Stimulated activated CD8-positive, alpha-beta memory T cell treated with anti-CD3 and anti-CD28 coated beads, Interleukin-7, amount 100 ng/mL, for 24 hours (primary cell): ENCODE results near the gene TRIM71.
"Not testable (repeated sequence)": the region's sequence is repeated elsewhere in the genome, so short reads cannot be mapped to it uniquely, and the experiment has no call there.

ENCODE experiments used
- DNase-seq: peaks from one replicate; pipeline ENCODE4 v3.0.0-alpha.2; 2020; ENCODE audit warnings: low read depth

The TRIM71 gene

DNA sequence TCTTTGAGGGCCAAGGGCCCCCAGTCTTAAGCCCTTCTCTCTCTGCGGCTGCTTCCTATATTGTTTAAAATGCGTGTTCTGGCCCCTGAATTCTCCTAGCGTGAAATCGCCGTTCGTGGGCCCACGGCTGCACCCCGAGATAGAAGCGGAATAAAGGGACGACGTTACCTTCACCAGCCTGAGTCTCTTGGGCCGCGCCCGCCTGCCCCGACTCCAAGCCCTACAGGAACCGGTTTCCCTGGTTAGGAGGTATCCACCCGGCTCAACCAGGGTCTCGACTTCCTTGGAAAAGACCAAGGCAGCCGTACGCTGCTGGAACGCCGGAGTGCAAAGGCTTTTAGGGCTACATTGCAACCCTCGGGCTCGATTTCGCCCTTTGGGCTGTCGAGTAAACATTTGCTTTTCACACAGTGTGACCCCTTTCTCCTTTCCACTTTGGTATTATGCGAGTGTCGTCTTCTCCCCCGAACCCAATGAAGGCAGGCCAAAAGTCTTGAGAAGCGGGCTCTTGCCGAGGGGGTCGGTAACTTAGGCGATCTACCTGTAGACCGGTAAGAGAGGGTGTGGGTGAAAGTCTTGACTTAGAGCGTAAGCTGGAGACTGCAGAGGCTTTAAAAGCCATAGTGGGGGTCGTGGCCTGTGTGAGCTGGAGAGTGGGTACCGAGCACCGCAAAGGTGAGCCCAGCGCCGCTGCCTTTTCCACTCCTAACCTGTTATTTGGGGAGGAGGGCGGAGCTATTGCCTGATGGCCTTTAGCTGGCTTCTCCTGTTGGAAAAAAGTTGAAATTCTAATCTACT lies 2.0 kb downstream of the TRIM71 start:
- DNase-seq = no peak

DNA sequence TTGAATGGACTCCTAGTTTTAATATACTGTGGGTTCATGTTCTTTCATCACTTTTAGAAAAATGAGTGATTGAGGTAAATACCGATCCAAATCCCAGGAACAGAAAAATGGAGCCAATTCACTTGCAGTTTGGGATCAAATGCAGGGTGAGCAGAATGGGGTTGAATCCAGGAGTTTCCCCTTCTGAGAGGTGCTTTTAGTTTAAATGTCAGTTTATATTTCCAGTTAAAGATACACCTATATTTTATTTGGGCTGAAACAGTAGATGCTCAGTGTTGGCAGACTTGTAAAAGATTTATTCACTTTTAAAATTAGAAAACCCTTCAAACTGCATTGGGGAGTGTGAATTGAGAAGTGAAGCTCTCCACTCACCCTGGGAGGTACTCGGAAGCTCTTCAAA lies 2.6 kb downstream of the TRIM71 start:
- no peak for DNase-seq

DNA sequence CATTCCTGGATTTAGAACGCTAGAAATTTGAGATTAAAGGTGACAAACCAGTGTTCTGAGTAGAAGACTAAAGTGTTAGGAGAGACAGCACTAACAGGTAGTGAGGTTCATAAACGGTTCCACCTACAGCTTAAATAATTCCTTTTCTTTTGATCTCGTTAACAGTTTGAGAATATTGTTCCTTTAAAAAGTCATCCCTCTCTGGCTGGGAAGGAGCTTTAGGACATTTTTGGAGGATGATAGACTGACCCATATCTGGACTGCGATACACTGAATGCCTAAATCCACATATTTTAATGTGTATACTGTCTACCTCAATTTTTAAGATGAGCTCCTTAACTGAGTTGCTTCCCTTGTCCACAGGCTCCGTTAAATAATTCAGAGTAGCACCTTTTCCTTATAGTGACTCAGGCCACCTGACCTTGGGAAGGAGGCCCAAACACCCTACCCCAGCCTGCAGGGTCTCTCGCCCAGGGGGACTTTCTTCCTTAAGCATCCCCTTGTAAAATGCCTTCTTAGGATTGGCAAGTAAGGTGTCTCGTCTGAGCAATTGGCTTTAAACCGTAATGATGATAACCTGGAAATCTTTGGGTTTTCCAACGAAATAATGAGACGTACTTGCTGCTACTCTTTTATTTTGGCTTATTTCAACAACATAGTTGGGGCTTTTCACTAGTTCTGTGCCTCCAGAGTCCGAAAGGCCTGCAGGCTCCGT lies 3.3 kb downstream of the TRIM71 start:
- no peak for DNase-seq

DNA sequence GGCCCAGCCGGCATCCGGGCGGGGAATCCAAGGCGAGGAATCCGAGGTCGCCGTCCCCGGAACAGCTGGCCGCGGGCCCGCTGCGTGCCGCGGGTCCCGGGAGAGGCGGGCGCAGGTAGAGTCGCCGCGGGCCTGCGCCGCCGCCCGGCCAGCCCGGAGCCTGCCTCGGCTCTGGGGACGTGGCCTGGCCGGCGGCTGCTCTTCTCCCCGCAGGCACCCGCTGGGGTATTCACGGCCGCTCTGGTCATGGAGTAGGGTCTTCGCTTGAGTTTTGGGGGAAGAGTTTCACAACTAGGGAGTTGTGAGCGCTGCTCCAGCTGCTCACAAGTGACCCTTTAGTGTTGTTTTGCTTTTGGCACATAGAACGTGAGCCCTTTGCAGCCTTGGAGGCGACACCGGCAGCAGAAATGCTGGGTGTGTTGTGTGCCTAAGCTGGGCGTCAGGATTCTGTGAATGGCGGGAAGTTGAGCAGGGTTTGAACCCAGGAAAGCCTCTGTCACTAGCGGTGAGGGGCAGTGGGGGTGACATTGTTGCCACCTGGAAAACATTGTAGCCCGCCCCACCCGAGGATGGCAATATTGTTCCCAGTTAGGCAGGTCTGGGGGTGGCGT lies 4.0 kb downstream of the TRIM71 start:
- no peak for DNase-seq

DNA sequence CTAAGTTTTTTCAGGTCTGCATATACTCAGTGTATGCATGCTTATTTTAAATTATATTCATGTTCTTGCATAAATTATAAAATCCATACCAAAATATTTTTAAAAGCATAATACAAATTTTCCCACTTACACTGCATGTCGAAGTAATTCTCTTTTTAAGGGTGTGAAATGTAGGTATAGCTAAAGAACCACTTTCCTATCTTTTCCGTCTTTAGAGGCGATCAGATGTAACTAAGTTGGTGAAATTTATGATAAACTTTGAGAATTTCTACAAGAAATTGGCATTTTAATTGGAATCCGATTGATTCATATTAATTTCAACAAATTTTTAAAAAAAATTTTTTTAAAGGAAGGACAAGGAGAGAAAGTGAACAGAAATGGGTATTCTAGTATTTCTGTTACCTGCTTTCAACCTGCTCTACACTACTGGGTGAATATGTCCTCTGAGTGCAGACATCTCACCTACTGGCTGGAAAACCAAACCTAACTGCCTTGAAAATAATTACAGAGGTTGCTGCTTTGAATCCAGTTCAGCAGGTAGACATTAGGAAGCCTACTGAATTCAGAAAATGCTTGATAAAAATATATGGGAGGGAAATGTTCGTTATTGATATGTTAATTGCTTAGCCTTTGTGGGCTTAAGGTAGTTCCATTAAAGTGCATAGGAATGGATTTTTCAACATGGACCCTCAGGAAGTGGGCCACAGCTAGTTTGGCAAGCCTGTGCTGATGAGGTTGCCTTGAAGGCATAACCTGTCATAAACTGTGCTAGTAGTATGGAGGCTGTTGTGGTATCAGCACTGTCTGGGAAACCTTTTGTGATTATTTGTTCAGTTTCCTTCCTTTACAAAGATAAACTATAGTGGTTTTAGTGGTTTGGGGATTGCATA lies 5.1 kb downstream of the TRIM71 start:
- DNase-seq = no peak

DNA sequence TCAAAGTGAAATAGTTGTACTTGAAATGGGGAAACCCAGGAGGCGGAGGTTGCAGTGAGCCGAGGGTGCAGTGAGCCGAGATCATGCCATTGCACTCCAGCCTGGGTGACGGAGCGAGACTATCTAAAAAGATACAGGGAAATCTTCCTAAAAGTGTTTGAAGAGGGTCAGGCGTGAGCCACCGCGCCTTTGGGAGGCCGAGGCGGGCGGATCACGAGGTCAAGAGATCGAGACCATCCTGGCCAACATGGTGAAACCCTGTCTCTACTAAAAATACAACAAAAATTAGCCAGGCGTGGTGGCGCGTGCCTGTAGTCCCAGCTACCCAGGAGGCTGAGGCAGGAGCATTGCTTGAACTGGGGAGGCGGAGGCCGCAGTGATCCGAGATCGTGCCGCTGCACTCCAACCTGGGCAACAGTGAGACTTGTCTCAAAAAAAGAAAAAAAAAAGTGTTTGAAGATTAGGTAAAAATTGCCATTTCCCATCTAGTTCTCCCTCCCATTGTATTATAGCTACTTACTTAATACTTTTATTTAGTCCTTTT lies 5.9 kb downstream of the TRIM71 start:
- DNase-seq = not testable (repeated sequence)

DNA sequence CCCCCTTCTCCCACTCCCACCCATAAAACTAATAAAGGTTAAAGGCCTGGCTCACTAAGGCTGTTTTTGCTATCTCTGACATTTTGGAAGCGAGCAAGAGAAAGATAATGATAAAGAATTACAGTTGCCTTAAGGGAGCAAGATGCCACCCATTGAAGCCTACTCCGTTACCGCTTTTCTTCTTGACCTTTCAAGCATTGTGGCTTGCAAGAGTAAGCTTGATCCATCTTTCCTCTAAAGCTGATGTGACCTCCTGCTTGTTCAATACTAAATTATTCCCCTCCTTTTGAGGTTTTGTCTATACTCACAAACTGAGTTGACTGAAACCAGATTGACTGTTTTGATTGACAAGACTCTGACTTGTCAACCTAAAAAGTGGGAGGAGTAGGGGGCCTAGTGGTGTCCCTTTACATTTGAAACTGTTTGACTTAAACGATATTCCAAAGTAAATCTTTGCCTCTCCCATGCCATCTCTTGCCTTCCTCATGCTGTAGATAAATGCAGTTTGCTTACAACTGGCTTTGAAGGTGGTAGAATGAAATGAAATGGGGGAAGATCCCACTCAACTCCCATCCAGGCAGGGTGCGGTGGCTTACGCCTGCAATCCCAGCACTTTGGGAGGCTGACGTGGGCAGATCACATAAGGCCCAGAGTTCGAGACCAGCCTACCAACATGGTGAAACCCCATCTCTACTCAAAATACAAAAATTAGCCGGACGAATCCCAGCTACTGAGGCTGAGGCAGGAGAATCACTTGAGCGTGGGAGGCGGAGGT lies 8.0 kb downstream of the TRIM71 start:
- DNase-seq = no peak

DNA sequence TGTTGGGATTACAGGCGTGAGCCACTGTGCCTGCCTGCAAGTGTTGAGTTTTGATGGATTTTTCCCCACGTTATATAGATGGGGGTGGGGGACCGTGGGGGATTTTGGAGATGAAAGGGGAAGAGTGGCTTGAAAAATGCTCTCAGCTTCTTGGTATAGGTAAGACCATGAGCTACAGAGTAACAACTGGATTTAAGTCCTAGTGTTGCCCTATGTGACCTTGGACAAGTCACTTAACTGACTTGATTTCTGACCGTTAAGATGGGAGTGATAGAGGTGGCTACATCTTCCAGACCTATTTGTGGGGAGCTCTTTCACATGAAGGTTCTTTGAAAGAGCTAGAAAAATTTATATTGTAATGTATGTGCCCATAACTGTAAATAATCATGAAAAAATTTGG lies 13.3 kb downstream of the TRIM71 start:
- no peak for DNase-seq

DNA sequence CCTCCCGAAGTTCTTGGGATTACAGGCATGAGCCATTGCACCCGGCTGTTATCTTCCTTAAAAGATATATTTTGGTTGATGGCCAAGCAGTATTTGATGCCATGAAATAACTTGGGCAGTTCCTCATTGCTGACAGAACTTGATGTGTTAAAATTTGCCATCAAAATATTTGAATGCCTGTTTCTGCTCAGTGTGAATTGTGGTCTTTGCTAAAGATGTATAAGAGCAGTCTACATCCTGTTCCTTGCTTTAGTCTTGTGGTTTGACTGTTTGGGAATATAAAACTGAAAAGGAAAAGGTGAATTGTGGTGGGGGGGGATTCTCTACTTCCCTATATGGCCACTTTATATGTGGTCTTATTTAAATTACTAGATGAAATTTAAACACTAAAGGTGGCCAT lies 14.0 kb downstream of the TRIM71 start:
- DNase-seq = no peak

DNA sequence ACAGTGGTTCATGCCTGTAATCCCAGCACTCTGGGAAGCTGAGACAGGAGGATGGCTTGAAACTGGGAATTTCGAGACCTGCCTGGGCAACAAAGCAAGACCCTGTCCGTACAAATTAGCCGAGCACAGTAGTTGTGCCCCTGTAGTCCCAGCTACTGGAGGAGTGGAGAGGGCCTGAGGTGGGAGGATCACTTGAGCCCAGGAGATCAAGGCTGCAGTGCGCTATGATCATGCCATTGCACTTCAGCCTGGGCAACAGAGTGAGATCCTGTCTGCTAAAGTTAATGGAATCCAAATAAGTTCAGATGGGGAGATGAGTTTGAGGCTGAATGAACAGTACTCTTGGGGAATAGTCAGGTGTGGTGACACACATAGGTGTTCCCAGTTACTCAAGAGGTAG lies 14.4 kb downstream of the TRIM71 start:
- DNase-seq = no peak

DNA sequence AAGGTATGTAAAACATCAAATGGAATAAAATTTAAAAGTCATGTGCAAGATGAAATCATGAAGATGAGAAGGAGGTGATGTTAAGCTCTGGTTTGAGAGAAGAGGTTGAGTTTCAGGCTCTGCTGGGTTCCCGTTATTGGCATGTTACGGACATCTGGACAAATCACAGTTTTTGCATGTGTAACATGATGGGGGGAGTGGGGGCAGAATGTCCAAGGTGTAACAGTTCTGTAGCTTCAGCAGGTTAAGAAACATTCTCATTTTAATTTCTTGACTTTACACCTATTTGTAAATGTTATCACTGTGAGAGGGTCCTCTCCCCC lies 17.2 kb downstream of the TRIM71 start:
- no peak for DNase-seq

DNA sequence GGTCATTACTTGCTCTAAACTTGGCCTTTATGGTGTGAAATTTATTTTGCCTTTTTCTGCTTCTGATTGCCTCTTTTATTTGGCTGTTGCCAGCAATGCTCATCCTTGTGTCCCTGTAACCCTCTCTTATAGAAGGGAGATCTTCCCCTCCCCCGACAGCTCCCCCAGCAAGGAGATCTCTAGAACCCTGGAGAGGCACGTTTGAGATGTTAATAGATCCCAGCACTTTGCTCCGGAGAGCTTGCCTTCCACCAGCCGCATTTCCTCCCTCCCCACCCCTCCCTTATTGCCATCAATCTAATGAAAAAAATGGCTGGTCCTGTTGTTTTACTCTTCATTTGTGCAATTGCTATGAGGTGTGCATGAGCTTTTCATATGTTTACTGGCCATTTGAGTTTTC lies 18.2 kb downstream of the TRIM71 start:
- DNase-seq = no peak

DNA sequence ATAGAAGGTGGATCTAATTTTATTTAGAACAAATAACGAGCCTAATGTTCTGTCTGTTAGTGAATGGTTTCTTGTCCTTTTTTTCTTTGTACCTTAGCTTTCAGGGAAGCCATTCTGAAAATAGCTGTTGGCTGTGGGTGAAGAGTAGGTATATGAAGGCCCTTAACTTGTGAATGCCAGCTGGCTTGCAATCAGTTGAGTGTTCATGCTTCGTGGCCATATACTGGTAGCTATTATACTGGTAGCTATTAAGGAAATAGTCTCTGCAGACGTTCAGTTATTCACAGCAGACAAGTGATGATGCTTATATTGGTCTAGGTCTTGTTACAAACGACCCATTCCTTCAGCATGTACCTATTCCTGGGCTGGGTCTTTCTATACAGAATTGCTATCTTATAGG lies 18.8 kb downstream of the TRIM71 start:
- no peak for DNase-seq

DNA sequence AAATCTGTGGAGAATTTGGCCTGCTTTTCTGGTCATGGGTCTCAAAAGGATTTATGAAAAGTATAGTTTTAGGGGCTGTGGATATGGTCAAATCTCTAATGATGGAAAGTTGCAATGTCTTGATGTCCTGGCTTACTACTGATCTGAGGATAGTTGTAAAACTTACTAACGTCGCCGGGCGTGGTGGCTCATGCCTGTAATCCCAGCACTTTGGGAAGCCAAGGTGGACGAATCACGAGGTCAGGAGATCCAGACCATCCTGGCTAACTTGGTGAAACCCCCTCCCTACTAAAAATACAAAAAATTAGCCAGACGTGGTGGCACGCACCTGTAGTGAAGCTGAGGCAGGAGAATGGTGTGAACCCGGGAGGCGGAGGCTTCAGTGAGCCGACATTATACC lies 19.6 kb downstream of the TRIM71 start:
- no peak for DNase-seq

DNA sequence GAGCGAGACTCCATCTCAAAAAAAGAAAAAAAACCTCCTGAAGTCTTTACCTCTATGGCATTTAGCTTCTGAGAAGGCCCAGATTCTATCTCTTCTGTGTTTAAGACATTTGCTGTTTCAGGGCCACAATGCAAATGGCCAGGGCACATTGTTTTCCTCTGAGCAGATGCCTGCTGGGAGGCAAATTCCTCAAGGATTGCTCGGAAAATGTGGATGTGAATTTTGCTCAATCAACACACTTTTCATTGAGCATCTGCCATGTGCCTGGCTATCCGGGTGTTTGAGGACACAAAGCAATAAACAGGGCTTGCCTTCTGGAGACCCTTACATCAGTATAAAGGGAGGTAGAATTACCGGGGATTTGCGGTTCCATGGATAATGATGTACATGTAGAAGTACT lies 20.0 kb downstream of the TRIM71 start:
- DNase-seq = no peak

DNA sequence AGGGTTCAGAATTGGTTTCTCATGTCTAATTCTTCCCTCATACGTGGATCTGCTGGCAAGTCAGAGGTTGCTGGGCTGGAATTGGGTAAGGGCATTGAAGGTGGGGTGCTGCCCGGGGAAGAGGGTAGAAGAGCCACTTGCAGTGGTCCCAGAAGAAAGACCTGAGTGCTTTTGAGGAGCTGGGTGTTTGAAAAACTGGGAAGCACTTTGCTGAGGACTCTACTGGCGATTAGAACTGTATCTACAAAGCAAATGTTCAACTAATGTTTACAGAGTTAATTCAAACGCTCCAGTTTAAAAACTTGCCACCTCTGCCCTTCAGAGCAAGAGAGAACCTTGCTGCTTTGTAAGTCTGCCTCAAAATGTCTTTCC lies 21.9 kb downstream of the TRIM71 start:
- DNase-seq = no peak

DNA sequence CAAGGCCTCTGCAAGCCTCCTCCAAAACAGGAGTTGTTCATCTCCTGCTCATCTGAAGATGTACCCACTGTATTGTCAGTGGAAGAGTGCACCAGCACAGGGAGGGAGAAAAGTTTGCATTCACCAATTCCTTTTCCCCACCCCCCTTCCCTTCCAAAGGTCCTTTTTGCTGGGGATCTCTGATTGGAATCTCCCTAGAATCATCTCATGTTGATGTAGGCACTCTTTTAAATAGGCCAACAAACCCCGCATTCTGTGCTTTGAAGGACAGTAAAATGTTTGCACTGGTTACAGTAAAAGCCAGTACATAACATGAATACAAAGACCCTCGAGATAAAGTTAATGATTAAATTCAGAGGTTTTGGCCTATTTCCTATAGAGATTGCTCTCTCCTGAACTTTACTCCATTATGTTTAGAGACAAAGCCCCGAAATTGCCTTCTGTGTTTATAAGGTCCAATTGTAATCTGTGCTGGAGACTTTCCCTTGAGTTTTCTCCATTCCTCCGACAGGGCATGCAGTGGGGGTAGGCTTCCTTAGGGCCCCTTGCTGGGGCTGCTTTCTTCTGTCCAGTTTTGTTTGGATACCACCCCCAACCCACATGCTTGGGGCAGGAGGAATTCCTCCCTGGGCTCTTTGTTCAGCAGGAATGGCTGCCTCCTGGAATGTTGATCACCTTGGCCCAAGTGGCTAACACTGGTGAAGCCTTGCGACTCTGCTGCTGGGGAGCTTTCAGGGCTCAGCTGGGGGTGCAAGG lies 22.5 kb downstream of the TRIM71 start:
- DNase-seq = no peak

DNA sequence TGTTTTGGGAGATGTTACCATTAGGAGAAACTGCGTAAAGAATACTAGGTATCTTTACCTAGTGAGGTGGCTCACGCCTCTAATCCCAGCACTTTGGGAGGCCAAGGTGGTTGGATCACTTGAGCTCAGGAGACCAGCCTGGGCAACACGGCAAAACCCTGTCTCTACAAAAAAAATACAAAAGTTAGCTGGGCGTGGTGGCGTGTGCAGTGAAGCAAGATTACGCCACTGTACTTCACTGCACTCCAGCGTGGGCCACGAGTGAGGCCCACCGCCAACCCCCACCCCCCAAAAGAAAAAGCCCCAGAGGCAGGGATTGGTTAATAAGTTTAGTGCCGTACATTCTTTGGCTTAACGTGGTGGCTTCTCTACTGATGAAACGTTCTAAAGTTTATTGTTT lies 23.5 kb downstream of the TRIM71 start:
- DNase-seq = no peak

DNA sequence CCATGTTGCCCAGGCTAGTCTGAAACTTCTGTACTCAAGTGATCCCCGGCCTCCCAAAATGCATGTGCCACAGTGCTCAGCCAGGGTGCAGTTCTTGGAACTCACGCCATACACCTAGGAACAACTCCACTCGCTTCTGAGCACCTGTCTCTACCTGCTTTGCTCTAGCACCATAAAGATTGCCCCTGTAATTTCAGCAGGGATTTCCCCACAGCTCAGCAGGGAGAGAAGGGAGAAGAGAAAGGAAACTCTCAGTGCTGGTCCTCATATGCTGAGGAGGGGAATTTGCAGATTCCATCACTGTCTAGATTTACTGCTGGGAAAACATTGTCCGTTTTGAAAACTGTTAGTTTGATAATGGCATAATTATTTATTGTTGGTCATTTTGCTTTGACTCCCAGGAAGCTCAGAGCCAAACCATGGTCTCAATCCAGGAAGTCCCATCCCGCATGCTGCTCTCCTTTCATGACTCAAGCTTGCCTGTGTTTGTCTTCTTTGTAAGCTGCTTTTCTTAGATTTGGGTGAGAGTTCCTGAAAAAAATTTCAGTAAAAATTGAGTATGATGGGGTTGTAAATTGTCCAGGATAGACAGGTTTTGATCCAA lies 24.2 kb downstream of the TRIM71 start:
- DNase-seq = no peak

DNA sequence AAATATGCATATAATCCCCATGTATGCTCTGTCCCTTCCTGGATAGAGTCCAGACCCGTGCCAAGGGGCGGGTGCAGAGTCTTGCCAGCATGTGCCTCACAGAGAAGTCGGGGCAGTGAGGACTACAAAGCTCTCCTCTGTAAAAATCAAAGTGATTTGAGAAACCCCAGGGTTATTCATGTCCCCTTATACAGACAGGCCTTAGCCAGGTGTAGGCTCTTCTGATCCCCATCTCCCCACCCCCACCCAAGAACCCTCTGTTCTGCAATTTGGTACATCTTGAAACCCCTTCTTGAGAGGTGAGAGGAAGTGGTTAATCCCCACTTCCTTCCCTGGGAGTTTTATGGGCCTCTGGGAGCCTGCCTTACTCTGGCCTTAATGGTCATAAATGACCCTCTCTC lies 24.7 kb downstream of the TRIM71 start:
- DNase-seq = no peak
